Transverse colon (tissue), 4 donors: Measurements from ENCODE around the gene SYT14. TPM values are rescaled to one million over a fixed set of nuclear protein-coding genes. Genes with fewer than 3 reads are reported as not detected.
A peak's percentile ranks its signal among the peaks of the same experiment; 100 is the strongest.

Experiments used
- DNase-seq: peaks from one replicate; pipeline ENCODE4 v3.0.0-alpha.2; 2019
- H3K27ac ChIP-seq, 4 donors: fragments of 200-600 bp; sonication (generic); 2 replicates each; pipeline ENCODE4 v1.5.1; 2016 to 2018; ENCODE audit warnings: inconsistent platforms in 4 of 4
- H3K27me3 ChIP-seq: fragments of 200-600 bp; sonication (generic); 2 replicates; pipeline ENCODE4 v1.5.1; 2017; ENCODE audit warnings: inconsistent platforms
- H3K36me3 ChIP-seq, 4 donors: fragments of 200-600 bp; sonication (generic); 2 replicates each; pipeline ENCODE4 v1.5.1; 2017 to 2019; ENCODE audit warnings: inconsistent platforms in 4 of 4
- H3K4me1 ChIP-seq, 4 donors: fragments of 200-600 bp; sonication (generic); 2 replicates each; pipeline ENCODE4 v1.5.1; 2017 to 2020; ENCODE audit warnings: inconsistent platforms in 4 of 4
- H3K4me3 ChIP-seq, 4 donors: fragments of 200-600 bp; sonication (generic); 1 replicate in 1 of 4; 2 replicates in 3 of 4; pipeline versions ENCODE4 v1.5.1 to v1.6.1; 2017 to 2019; ENCODE audit warnings: inconsistent platforms in 4 of 4
- H3K9me3 ChIP-seq, 2 donors: fragments of 200-600 bp; sonication (generic); 2 replicates each; pipeline ENCODE4 v1.5.1; 2017 to 2019; ENCODE audit warnings: inconsistent platforms in 2 of 2
- EP300 ChIP-seq: sonication (generic); formaldehyde crosslinking; IDR thresholded peaks from one replicate; pipeline ENCODE4 v1.6.1; 2017; ENCODE audit warnings: antibody characterized with exemption, low read depth
- POLR2A ChIP-seq: fragments of 450-650 bp; IDR thresholded peaks from one replicate; pipeline ENCODE4 v1.6.1; 2016; ENCODE audit warnings: antibody characterized with exemption, mild to moderate bottlenecking, moderate library complexity
- POLR2AphosphoS5 ChIP-seq, 3 donors: sonication (generic); formaldehyde crosslinking; IDR thresholded peaks; one replicate each; pipeline ENCODE4 v1.6.1; 2016; ENCODE audit warnings: antibody characterized with exemption in 3 of 3
- WGBS, 2 donors: methylation state at CpG; one replicate each; pipeline ENCODE4 v1.1.5; 2018; ENCODE audit warnings: low coverage in 1 of 2; 5-methylcytosine and 5-hydroxymethylcytosine counted together
- in situ Hi-C, 4 donors: fragments of 200-750 bp; cut with MboI; loops; one replicate each; pipeline versions ENCODE4 v1.15.0 to v1.15.1; 2017; ENCODE audit warnings: low sequenced_read_pairs in 3 of 4, low pct_ligation_motif_present in 1 of 4, low pct_unique_long_range_greater_than_20kb in 1 of 4
- intact Hi-C: fragments of 100-400 bp; cut with DNase I; formaldehyde crosslinking; loops from one replicate; pipeline ENCODE4 v1.15.1; 2023; ENCODE audit warnings: low total_unique reads
- total RNA-seq, 4 donors: library from RNA; depleted of rRNA; stranded (reverse); fragments of >200 nt; gene quantifications; one replicate each; pipeline ENCODE4 v1.1.0, GENCODE V29; 2016
- TF ChIP-seq, protein P1 (sequence below), 5 experiments: fragments of 200-600 bp in 3 of 5; fragments of 450-650 bp in 2 of 5; sonication (generic) in 3 of 5; IDR thresholded peaks; 1 replicate in 2 of 5; 2 replicates in 3 of 5; pipeline ENCODE4 v1.5.1; 2016 to 2017; ENCODE audit warnings: antibody characterized with exemption in 5 of 5, inconsistent platforms in 3 of 5, mild to moderate bottlenecking in 2 of 5, moderate library complexity in 1 of 5

Gene SYT14
- total RNA-seq, 4 donors from 2014 or later, result under 0.01 TPM; not detected in 3

DNA sequence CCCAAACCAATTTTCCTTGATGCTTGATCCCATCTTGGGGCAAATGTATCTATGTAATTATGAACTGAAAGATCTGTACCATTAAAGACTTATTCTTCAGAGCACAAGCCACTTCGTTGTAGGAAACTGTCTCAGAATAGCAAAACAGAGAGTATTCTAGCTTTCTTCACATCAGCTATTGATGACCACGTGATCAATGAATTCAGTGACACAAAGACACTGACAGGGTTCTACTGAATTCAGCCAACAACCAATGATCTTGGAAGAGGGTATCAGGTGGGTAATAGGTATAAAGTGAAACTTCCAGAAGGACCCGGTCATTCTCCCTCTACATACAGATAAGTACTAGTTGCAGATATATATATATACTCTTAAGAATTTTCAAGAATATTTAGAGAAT, 260.8 kb downstream of the SYT14 start:
- Histone ChIP-seq H3K36me3 (no peaks in the 10 kb centered on the region), H3K9me3 (peaks cover 9 to 10% of the 10 kb centered on the region in 2 donors), H3K4me1 (no peaks in the 10 kb centered on the region), H3K27me3 (no peaks in the 10 kb centered on the region), H3K27ac (no peak overlapping the region), H3K4me3 (no peak overlapping the region)
- intact Hi-C loops, result no loop called here
- in situ Hi-C loops, result no loop called here
- TF ChIP-seq, protein P1, sequence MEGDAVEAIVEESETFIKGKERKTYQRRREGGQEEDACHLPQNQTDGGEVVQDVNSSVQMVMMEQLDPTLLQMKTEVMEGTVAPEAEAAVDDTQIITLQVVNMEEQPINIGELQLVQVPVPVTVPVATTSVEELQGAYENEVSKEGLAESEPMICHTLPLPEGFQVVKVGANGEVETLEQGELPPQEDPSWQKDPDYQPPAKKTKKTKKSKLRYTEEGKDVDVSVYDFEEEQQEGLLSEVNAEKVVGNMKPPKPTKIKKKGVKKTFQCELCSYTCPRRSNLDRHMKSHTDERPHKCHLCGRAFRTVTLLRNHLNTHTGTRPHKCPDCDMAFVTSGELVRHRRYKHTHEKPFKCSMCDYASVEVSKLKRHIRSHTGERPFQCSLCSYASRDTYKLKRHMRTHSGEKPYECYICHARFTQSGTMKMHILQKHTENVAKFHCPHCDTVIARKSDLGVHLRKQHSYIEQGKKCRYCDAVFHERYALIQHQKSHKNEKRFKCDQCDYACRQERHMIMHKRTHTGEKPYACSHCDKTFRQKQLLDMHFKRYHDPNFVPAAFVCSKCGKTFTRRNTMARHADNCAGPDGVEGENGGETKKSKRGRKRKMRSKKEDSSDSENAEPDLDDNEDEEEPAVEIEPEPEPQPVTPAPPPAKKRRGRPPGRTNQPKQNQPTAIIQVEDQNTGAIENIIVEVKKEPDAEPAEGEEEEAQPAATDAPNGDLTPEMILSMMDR (IDR thresholded peaks at IDR 0.05), result no peak
- no peak for TF ChIP-seq POLR2A
- DNase-seq, result no peak
- 57 to 81% methylated on average over 3 of the region's 3 CpGs for WGBS, 2 donors

DNA sequence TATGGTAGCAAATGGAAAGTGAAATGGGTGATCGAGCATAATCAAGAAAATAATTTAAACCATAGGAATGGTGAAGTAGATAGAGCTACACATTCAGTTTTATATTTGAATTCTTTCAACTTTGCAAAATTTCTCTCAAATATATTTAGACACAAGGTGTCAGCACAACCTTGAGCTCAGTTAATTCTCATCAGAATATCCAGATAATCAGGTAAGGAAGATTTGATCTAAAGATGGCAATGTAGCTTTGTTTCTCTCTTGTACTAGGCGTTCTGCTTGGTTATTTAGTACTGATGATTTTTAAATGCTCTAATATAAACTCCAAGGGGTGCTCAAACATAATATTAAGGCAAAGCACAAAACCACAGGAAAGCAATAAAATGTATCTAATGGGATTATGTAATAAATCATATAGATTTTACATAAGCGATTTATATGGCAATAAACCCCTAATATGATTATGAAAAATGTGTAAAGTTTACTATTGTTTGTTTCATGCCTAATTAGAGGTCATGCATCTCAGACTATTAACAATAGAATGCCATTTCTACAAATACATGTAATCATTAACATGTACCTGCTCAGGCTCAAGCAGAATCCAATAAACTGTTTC, 262.2 kb downstream of the SYT14 start:
- no peaks in the 10 kb centered on the region for H3K27me3 ChIP-seq
- TF ChIP-seq EP300 (no peak), POLR2AphosphoS5 (IDR thresholded peaks at IDR 0.05) (no peak), POLR2A (no peak)
- TF ChIP-seq, protein P1 (IDR thresholded peaks at IDR 0.05), result peak; percentile 20 to 40 (median 29)
- in situ Hi-C loops, result no loop called here
- no peaks in the 10 kb centered on the region for H3K36me3 ChIP-seq
- intact Hi-C loops, result loop anchor here (5.0 kb wide), 1 partner anchor 112 kb away; no protein-coding TSS in a partner anchor
- H3K9me3 ChIP-seq, result peaks cover 9 to 10% of the 10 kb centered on the region in 2 donors
- no peaks in the 10 kb centered on the region for H3K4me1 ChIP-seq
- H3K4me3 ChIP-seq, result no peak overlapping the region
- DNase-seq, result no peak
- 46 to 51% methylated on average over 3 of the region's 3 CpGs for WGBS, 2 donors
- no peak overlapping the region for H3K27ac ChIP-seq

DNA sequence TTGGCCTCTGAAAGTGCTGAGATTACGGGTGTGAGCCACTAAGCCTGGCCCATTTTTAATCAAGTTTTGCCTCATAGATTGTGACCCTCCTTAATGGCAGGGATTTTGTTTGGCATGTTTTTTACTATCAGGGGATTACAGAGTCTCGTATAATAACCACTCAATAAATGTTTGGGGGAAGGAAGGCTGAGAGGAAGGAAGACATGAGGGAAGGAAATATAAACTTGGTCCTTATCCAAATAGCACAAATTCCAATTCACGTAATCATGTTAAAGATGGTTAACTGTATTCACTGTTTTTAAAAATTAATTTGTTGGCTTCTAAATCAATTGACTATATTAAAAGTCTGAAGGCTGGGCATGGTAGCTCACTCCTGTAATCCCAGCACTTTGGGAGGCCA, 263.7 kb downstream of the SYT14 start:
- no peak for TF ChIP-seq EP300
- DNase-seq, result no peak
- Histone ChIP-seq H3K4me1 (no peaks in the 10 kb centered on the region), H3K4me3 (no peak overlapping the region), H3K9me3 (no peaks in the 10 kb centered on the region), H3K36me3 (no peaks in the 10 kb centered on the region), H3K27ac (no peak overlapping the region), H3K27me3 (no peaks in the 10 kb centered on the region)
- WGBS, 2 donors, result 45 to 60% methylated on average over 2 to 3 of the region's 3 CpGs
- in situ Hi-C loops, result no loop called here
- intact Hi-C loops, result loop anchor here (5.0 kb wide), 1 partner anchor 111 kb away; no protein-coding TSS in a partner anchor

DNA sequence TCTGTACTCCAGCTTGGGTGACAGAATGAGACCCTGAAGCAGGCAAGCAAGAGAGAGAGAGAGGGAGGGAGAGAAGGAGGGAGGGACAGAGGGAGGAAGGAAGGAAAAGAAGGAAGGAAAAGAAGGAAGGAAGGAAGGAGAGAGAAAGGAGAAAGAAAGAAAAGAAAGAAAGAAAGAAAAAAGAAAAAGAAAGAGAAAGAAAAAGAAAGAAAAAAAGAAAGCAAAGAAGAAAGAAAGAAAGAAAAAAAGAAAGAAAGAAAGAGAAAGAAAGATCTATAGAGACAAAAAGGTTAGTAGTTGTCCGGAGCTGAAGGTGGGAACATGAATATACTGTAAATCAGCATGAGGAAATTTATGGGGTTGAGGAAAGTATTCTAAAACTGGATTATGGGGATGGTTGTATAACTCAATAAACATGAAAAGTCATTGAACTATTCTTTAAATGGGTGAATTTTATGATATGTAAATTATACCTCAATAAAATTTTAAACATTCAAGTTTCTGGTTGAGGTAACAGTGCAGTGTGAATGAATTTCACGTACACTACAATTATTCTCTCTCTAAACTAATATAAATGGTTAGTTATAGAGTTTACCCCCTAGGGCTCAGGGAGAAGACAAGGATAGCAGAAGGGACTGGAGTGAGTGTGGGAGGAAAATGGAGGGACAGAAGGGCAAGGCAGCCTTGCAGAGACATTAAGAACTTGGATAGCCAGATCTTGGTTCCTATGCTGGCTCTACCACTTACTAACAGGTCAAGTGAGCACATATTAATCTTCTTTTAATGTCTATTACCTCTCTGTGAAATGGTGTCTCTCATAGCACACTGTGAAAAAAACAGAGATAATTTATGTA, 269.8 kb downstream of the SYT14 start:
- Histone ChIP-seq H3K27ac (no peak overlapping the region), H3K4me1 (peaks cover 0 to 8% (median 0%) of the 10 kb centered on the region in 4 donors), H3K9me3 (no peaks in the 10 kb centered on the region), H3K27me3 (no peaks in the 10 kb centered on the region), H3K4me3 (no peak overlapping the region), H3K36me3 (no peaks in the 10 kb centered on the region)
- DNase-seq, result no peak
- in situ Hi-C loops, result no loop called here
- 36 to 46% methylated on average over 2 of the region's 2 CpGs for WGBS, 2 donors
- TF ChIP-seq, protein P1 (IDR thresholded peaks at IDR 0.05), result no peak
- no peak for TF ChIP-seq POLR2A
- intact Hi-C loops, result no loop called here
